Measurements from ENCODE around the gene GRIPAP1.

GRIPAP1 gene

GRCh38 chrX:48956728-48957414 is 45.2 kb downstream of the GRIPAP1 start:
- Histone ChIP-seq H3K9ac (ENCODE audit: low read length) (peak overlapping the region; percentile 83), H3K27me3 (replicated peaks; ENCODE audit: insufficient read depth, low read length) (no peaks in the 10 kb centered on the region), H3K27ac (ENCODE audit: low read length) (peak overlapping the region; percentile 27; the same call in 1 of the 2 replicates), H3K36me3 (replicated peaks; ENCODE audit: insufficient read depth, low read length) (no peaks in the 10 kb centered on the region), H3K9me2 (replicated peaks; ENCODE audit: insufficient read depth, low read length) (no peaks in the 10 kb centered on the region), H3K4me3 (ENCODE audit: low read length) (peak overlapping the region; percentile 74), H3F3A (ENCODE audit: insufficient read depth, low read length) (peaks cover 3% of the 10 kb centered on the region), H3K4me2 (ENCODE audit: low read depth, low read length) (peak overlapping the region; percentile 86), H4K20me1 (ENCODE audit: insufficient read depth, low read length) (no peaks in the 10 kb centered on the region), H3K79me2 (ENCODE audit: low read length) (peaks cover 57% of the 10 kb centered on the region), H3K4me1 (ENCODE audit: low read length) (peaks cover 33% of the 10 kb centered on the region), H2AFZ (ENCODE audit: low read length) (no peak overlapping the region), H3K9me3 (replicated peaks; ENCODE audit: insufficient read depth, low read length) (no peaks in the 10 kb centered on the region)
- DNase-seq = peak; percentile 27
- TF ChIP-seq CTCF (IDR thresholded peaks at IDR 0.05; ENCODE audit: low read length) (no peak), EZH2phosphoT487 (IDR thresholded peaks at IDR 0.05; ENCODE audit: low read length) (no peak), EZH2 (optimal IDR thresholded peaks at IDR 0.05; ENCODE audit: low read depth, low read length) (no peak)

- H3K36me3 ChIP-seq (replicated peaks; ENCODE audit: insufficient read depth, low read length) = no peaks in the 10 kb centered on the region
- H3K27me3 ChIP-seq (replicated peaks; ENCODE audit: insufficient read depth, low read length) = no peaks in the 10 kb centered on the region
- H3K9me3 ChIP-seq (replicated peaks; ENCODE audit: insufficient read depth, low read length) = no peaks in the 10 kb centered on the region
- H3K4me1 ChIP-seq (ENCODE audit: low read length) = peaks cover 24% of the 10 kb centered on the region
- no peak overlapping the region for H3K9ac ChIP-seq (ENCODE audit: low read length)
- H3K9me2 ChIP-seq (replicated peaks; ENCODE audit: insufficient read depth, low read length) = no peaks in the 10 kb centered on the region
- peak overlapping the region; percentile 90; the same call in 1 of the 2 replicates for H3K27ac ChIP-seq (ENCODE audit: low read length)
- DNase-seq = no peak
- no peak overlapping the region for H2AFZ ChIP-seq (ENCODE audit: low read length)
- peaks cover 74% of the 10 kb centered on the region for H3K79me2 ChIP-seq (ENCODE audit: low read length)
- TF ChIP-seq EZH2 (optimal IDR thresholded peaks at IDR 0.05; ENCODE audit: low read depth, low read length) (no peak), CTCF (IDR thresholded peaks at IDR 0.05; ENCODE audit: low read length) (no peak), EZH2phosphoT487 (IDR thresholded peaks at IDR 0.05; ENCODE audit: low read length) (no peak)
- no peaks in the 10 kb centered on the region for H4K20me1 ChIP-seq (ENCODE audit: insufficient read depth, low read length)
- no peak overlapping the region for H3K4me3 ChIP-seq (ENCODE audit: low read length)
- H3F3A ChIP-seq (ENCODE audit: insufficient read depth, low read length) = peaks cover 26% of the 10 kb centered on the region
- no peak overlapping the region for H3K4me2 ChIP-seq (ENCODE audit: low read depth, low read length)
Observed at GRCh38 chrX:48948589-48948988, 53.5 kb downstream of the GRIPAP1 start.

GRCh38 chrX:48945517-48946348 is 56.3 kb downstream of the GRIPAP1 start:
- Histone ChIP-seq H3K36me3 (replicated peaks; ENCODE audit: insufficient read depth, low read length) (no peaks in the 10 kb centered on the region), H3K27ac (ENCODE audit: low read length) (peak overlapping the region; percentile 90), H3K4me2 (ENCODE audit: low read depth, low read length) (peak overlapping the region; percentile 60), H4K20me1 (ENCODE audit: insufficient read depth, low read length) (no peaks in the 10 kb centered on the region), H3K4me3 (ENCODE audit: low read length) (peak overlapping the region; percentile 40), H3K9ac (ENCODE audit: low read length) (peak overlapping the region; percentile 56), H3K9me3 (replicated peaks; ENCODE audit: insufficient read depth, low read length) (no peaks in the 10 kb centered on the region), H3K4me1 (ENCODE audit: low read length) (peaks cover 40% of the 10 kb centered on the region), H3K79me2 (ENCODE audit: low read length) (peaks cover 74% of the 10 kb centered on the region), H3K9me2 (replicated peaks; ENCODE audit: insufficient read depth, low read length) (no peaks in the 10 kb centered on the region), H3K27me3 (replicated peaks; ENCODE audit: insufficient read depth, low read length) (no peaks in the 10 kb centered on the region), H2AFZ (ENCODE audit: low read length) (no peak overlapping the region), H3F3A (ENCODE audit: insufficient read depth, low read length) (peaks cover 29% of the 10 kb centered on the region)
- peak; percentile 58 for DNase-seq
- TF ChIP-seq CTCF (IDR thresholded peaks at IDR 0.05; ENCODE audit: low read length) = peak; percentile 79
- TF ChIP-seq EZH2phosphoT487 (IDR thresholded peaks at IDR 0.05; ENCODE audit: low read length) = no peak
- TF ChIP-seq EZH2 (optimal IDR thresholded peaks at IDR 0.05; ENCODE audit: low read depth, low read length) = no peak

Measured in MM.1S (cell line).